IPS-18c (cell line): Measurements from ENCODE around the gene PFKL.
"Not testable (repeated sequence)": the region's sequence is repeated elsewhere in the genome, so short reads cannot be mapped to it uniquely, and the experiment has no call there.

Experiments
- H3K4me3 ChIP-seq: 2 replicates; pipeline ENCODE4 v1.7.0; 2013; ENCODE audit warnings: low read depth, mild to moderate bottlenecking, low read length, moderate library complexity; ENCODE audit not compliant: insufficient read depth
- H3K9me3 ChIP-seq: one replicate; pipeline ENCODE4 v1.6.1; 2013; ENCODE audit warnings: mild to moderate bottlenecking, low read length, moderate library complexity; ENCODE audit not compliant: control insufficient read depth, insufficient read depth

PFKL gene

DNA sequence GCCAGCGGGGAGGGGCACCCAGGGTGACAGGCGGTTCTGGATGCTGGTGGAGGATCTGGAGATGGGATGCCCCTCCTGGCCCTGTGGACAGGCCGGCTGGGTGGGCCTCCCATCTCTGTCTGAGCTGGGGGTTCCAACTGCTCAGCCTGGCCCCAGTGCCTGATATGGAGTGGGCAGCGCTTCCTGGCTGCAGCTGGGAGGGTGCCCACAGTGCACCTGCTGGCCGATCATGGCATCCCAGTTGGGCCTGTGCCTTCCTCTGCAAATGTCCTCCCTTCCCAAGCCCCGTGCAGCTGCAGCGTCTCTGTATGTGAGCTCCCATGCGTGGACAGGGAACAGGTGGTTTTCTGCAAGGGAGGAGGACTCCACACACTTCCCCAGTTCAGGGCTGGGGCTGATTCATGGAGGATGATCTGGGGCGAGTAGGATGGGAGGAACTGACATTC, 2.1 kb downstream of the PFKL start:
- H3K4me3 ChIP-seq = no peak overlapping the region
- no peaks in the 10 kb centered on the region for H3K9me3 ChIP-seq

DNA sequence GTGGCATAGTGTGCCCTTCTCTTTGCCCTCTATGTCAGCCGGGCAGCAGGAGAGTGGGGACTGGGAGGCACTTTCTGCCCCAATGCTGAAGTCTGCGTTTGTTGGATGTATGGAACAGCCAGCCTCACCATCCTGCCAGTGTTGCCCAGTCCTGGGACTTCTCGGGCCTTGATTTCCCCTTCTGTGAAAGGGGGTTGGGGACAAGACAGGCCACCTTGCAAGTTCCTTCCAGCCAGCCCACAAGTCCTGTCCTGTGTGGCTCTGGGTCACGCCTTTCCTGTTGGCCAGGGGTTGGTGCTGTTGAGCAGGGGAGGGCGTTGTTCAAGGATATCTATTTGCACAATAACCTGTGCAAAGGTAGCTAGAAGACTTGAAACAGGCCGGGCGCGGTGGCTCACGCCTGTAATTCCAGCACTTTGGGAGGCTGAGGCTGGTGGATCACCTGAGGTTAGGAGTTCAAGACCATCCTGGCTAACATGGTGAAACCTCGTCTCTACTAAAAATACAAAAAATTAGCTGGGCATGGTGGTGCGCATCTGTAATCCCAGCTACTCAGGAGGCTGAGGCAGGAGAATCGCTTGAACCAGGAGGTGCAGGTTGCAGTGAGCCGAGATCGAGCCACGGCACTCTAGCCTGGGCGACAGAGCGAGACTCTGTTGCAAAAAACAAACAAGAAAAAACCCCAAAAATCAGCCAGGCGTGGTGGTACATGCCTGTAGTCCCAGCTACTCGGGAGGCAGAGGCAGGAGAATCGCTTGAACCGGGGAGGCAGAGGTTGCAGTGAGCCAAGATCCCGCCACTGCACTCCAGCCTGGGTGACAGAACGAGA, 2.9 kb downstream of the PFKL start:
- not testable (repeated sequence) for H3K9me3 ChIP-seq, H3K4me3 ChIP-seq

DNA sequence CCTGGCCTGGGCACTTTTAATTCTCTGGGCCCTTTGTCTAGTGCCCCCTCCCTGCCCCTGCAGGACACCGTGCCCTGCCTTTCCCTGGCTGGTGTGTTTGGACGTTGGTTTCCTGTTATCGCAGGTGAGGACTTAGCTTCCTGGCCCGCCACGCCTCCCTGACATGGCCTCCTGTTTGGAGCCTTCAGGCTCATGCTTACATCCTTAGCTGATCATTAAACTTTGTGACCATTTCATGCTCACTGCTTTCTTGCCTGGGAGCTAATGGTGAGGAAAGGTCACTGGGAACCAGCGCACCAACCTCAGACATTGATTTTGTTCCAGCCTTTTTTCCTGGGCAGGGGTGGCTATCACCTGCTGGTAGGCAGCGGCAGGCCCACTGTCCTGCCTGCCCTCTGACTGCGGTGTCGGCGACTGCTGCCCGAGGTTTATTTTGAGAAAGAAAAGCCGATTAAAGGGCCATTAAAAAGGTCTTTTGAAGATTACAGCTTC, 3.7 kb downstream of the PFKL start:
- Histone ChIP-seq H3K4me3 (no peak overlapping the region), H3K9me3 (no peaks in the 10 kb centered on the region)

DNA sequence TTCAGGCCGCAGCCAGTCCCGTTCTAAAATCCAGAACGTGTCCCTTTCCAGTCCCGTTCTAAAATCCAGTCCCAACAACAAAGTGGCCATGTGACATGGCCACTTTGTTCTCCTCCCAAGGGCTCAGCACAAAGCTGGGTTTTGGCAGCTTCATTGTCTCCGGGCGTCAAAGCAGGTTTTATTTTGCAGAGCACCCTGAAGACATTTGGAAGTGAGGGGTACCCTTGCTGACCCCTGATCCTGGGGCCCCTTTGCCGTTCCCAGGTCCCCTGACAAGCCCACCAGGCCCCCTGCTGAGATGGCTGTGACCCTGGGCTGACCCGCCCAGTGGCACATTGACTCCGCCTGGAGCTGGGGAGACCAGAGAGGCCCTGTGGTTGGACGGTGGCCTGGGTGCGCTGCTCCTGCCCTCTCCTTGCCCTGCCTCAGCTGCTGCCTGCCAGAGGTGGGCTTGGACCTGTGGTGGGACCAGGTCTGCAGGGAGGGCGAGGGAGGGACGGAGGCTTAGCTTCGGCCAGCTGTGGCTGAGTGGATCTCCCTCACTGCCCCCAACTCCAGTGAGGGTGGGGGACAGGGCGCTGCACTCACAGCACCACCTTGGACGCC, 4.3 kb downstream of the PFKL start:
- no peaks in the 10 kb centered on the region for H3K9me3 ChIP-seq
- no peak overlapping the region for H3K4me3 ChIP-seq

GRCh38 chr21:44304877-44305293, 5.0 kb downstream of the PFKL start:
- no peaks in the 10 kb centered on the region for H3K9me3 ChIP-seq
- H3K4me3 ChIP-seq = no peak overlapping the region

GRCh38 chr21:44305691-44306090, 5.8 kb downstream of the PFKL start:
- H3K4me3 ChIP-seq = no peak overlapping the region
- H3K9me3 ChIP-seq = no peaks in the 10 kb centered on the region

DNA sequence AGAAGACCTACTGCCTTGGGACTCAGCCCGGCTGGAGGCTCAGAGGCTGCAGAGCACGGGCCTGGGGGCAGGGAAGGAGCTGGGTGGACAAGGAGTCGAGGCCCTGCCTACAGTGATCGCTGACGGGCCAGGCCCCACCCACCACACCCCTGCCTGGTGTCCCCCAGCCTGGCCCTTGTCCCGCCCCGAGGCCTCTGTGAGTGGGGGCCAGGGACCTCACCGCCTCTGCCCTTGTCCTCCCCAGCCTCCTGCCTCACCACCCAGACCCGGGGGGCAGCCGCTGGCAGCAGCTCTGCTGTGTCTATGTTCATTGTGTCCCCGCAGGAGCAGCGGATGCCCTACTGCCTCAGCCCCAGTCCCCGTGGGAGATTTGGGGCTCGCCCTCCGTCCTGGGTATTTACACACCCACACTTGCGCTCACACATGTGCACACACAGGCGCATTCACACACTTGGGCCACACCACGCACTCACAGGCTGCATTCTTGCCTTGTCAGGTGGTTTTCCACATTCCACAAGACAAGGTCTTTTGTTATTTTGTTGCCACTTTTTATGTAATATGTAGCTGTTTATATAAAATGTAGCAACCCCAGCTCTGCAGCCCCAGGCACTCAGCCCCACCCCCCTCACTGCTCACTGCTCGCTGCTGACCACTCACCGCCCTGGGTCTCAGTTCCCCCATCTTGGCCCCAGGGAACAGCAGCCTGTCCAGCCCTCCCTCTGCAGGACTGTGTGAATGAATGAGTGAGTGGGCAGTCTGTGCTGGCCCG, 7.3 kb downstream of the PFKL start:
- no peak overlapping the region for H3K4me3 ChIP-seq
- H3K9me3 ChIP-seq = no peaks in the 10 kb centered on the region

GRCh38 chr21:44310628-44311507, 11.0 kb downstream of the PFKL start:
- Histone ChIP-seq H3K4me3 (no peak overlapping the region), H3K9me3 (no peaks in the 10 kb centered on the region)

GRCh38 chr21:44312089-44312488, 12.2 kb downstream of the PFKL start:
- H3K4me3 ChIP-seq = no peak overlapping the region
- H3K9me3 ChIP-seq = no peaks in the 10 kb centered on the region

DNA sequence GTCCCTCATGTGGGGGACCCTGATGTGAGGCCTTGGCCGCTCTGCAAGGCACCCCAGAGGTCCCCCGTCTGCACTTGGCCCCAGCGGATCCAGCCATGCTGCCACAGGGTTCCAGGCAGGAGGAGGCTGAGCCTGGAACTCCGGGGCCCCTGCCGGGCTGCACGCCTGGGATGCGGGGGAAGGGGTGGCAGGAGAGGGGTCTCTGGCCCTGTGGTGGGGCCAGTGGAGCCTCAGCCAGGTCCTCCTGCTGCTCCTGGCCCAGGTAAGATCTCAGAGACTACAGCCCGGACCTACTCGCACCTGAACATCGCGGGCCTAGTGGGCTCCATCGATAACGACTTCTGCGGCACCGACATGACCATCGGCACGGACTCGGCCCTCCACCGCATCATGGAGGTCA, 12.9 kb downstream of the PFKL start:
- H3K4me3 ChIP-seq = no peak overlapping the region
- H3K9me3 ChIP-seq = no peaks in the 10 kb centered on the region

DNA sequence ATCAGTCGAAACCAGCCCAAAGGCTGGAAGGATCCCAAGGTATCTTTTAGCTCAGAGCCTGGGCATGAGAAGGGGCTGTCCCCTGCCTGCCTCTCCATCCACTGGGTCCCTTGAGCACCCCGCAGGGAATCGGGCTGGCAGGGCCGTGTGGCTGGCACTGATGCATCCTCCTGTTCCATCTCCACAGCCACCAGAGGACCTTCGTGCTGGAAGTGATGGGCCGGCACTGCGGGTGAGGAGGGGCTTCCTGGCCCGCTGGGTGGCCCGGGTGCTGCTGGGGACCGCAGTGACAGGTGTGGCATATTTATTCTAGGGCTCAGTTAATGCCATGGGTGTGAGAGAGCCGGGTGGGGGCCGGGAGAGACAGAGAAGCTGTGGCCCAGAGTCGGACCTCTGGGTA, 13.6 kb downstream of the PFKL start:
- Histone ChIP-seq H3K4me3 (no peak overlapping the region), H3K9me3 (no peaks in the 10 kb centered on the region)

- H3K4me3 ChIP-seq = no peak overlapping the region
Observed at GRCh38 chr21:44314128-44314527, 14.3 kb downstream of the PFKL start.

GRCh38 chr21:44314561-44314960, 14.7 kb downstream of the PFKL start:
- no peaks in the 10 kb centered on the region for H3K9me3 ChIP-seq
- H3K4me3 ChIP-seq = no peak overlapping the region

More at GRCh38 chr21:44314128-44314527, 14.3 kb downstream of the PFKL start:
- H3K9me3 ChIP-seq = no peaks in the 10 kb centered on the region

DNA sequence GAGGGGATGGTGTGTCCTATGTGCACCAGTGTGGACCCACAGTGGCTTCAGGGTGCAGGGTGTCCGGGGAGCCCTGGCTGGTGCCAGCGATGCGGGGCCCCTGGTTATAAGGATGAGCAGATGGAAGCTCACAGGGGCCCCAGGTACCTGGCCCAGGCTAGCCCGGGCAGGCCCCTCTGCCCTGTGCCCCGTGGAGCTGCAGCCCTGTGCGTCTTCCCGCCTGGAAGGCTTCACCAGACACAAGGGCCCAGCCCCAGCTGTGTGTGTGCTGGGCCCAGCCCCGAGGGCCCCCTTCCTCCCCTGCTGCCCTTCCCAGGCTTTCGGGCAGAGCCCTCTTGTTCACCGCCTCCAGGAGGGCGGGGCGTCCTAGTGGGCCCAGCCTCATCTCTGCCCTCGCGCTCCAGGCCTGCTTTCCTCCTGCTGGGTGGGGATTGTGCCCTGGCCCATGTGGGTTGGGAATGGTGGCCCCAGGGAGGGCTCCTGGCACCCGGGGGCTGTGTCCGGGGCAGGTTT, 15.9 kb downstream of the PFKL start:
- H3K4me3 ChIP-seq = no peak overlapping the region
- H3K9me3 ChIP-seq = no peaks in the 10 kb centered on the region

GRCh38 chr21:44316277-44316900, 16.5 kb downstream of the PFKL start:
- no peak overlapping the region for H3K4me3 ChIP-seq
- H3K9me3 ChIP-seq = no peaks in the 10 kb centered on the region

GRCh38 chr21:44317241-44317782, 17.5 kb downstream of the PFKL start:
- no peaks in the 10 kb centered on the region for H3K9me3 ChIP-seq
- H3K4me3 ChIP-seq = no peak overlapping the region
